Colonic mucosa (tissue), 4 donors: Measurements from ENCODE around the gene PAMR1. TPM values are rescaled to one million over a fixed set of nuclear protein-coding genes. Genes with fewer than 3 reads are reported as not detected.

Experiments
- DNase-seq: peaks from one replicate; pipeline ENCODE4 v3.0.0-alpha.2; 2020
- H3K27ac ChIP-seq: fragments of 200-600 bp; one replicate; pipeline ENCODE4 v1.8.0; 2021
- H3K27me3 ChIP-seq: fragments of 200-600 bp; one replicate; pipeline ENCODE4 v1.8.0; 2021
- H3K36me3 ChIP-seq: fragments of 200-600 bp; one replicate; pipeline ENCODE4 v1.8.0; 2021
- H3K4me1 ChIP-seq: fragments of 200-600 bp; one replicate; pipeline ENCODE4 v1.8.0; 2021; ENCODE audit warnings: mild to moderate bottlenecking
- H3K4me3 ChIP-seq: fragments of 200-600 bp; one replicate; pipeline ENCODE4 v1.8.0; 2021
- H3K9ac ChIP-seq, 2 donors: one replicate each; pipeline ENCODE4 v1.7.0; 2013; ENCODE audit warnings: control low read depth in 2 of 2, low read depth in 2 of 2, low read length in 2 of 2
- H3K9me3 ChIP-seq: fragments of 200-600 bp; one replicate; pipeline ENCODE4 v1.8.0; 2021
- CTCF ChIP-seq: fragments of 200-600 bp; IDR thresholded peaks from one replicate; pipeline ENCODE4 v1.8.0; 2022; ENCODE audit warnings: antibody characterized with exemption, mild to moderate bottlenecking
- intact Hi-C: fragments of 100-400 bp; cut with DNase I; formaldehyde crosslinking; loops from one replicate; pipeline ENCODE4 v1.14.1; 2022
- total RNA-seq, 2 donors: library from RNA; stranded (reverse); fragmentation: NEBNext Ultra II Directional in 1 of 2; extraction: Animal tissue kit (Norgen Biotek cat#: 25700) in 1 of 2; gene quantifications; one replicate each; pipeline ENCODE4 v1.2.1, GENCODE V29; 2021
- donor health status: healthy.
- donor health status: DM: no; HTN: no; CAD: no.
- donor health status: DM: no; HTN: no; CAD: no.

Gene PAMR1
- total RNA-seq, 2 donors from 2014 or later, result 1.5 to 4.7 TPM

- peaks cover 11% of the 10 kb centered on the region for H3K4me1 ChIP-seq
- no peaks in the 10 kb centered on the region for H3K27me3 ChIP-seq
- TF ChIP-seq CTCF, result no peak
- no peak for DNase-seq
- intact Hi-C loops, result loop anchor here (5.0 to 10.0 kb wide), 3 partner anchors 396 to 808 kb away; no protein-coding TSS in a partner anchor
- H3K9ac ChIP-seq, result no peak overlapping the region
- no peaks in the 10 kb centered on the region for H3K36me3 ChIP-seq
- H3K9me3 ChIP-seq, result no peaks in the 10 kb centered on the region
- H3K4me3 ChIP-seq, result no peak overlapping the region
- no peak overlapping the region for H3K27ac ChIP-seq
Measured at GRCh38 chr11:35393098-35393497, 132.3 kb downstream of the PAMR1 start.

- H3K4me3 ChIP-seq, result no peak overlapping the region
Measured at GRCh38 chr11:35391922-35392688, 133.3 kb downstream of the PAMR1 start.

GRCh38 chr11:35390737-35391682 lies 134.4 kb downstream of the PAMR1 start:
- Histone ChIP-seq H3K9me3 (no peaks in the 10 kb centered on the region), H3K36me3 (no peaks in the 10 kb centered on the region), H3K9ac (no peak overlapping the region), H3K27me3 (no peaks in the 10 kb centered on the region), H3K4me3 (no peak overlapping the region), H3K4me1 (peaks cover 11% of the 10 kb centered on the region), H3K27ac (no peak overlapping the region)
- intact Hi-C loops, result loop anchor here (5.0 to 10.0 kb wide), 3 partner anchors 394 to 806 kb away; no protein-coding TSS in a partner anchor
- peak; percentile 59 for DNase-seq
- TF ChIP-seq CTCF, result no peak

More at GRCh38 chr11:35391922-35392688, 133.3 kb downstream of the PAMR1 start:
- Histone ChIP-seq H3K4me1 (peaks cover 11% of the 10 kb centered on the region), H3K27me3 (no peaks in the 10 kb centered on the region), H3K9me3 (no peaks in the 10 kb centered on the region), H3K36me3 (no peaks in the 10 kb centered on the region), H3K27ac (no peak overlapping the region), H3K9ac (no peak overlapping the region)
- intact Hi-C loops, result loop anchor here (5.0 to 10.0 kb wide), 3 partner anchors 395 to 807 kb away; no protein-coding TSS in a partner anchor
- peak; percentile 89 for DNase-seq
- TF ChIP-seq CTCF, result peak; percentile 81

GRCh38 chr11:35389897-35390465 lies 135.4 kb downstream of the PAMR1 start:
- no peak for DNase-seq
- H3K9ac ChIP-seq, result no peak overlapping the region
- H3K36me3 ChIP-seq, result no peaks in the 10 kb centered on the region
- TF ChIP-seq CTCF, result no peak
- no peaks in the 10 kb centered on the region for H3K27me3 ChIP-seq
- intact Hi-C loops, result loop anchor here (5.0 to 10.0 kb wide), 3 partner anchors 393 to 805 kb away; no protein-coding TSS in a partner anchor
- H3K9me3 ChIP-seq, result no peaks in the 10 kb centered on the region
- peaks cover 11% of the 10 kb centered on the region for H3K4me1 ChIP-seq
- no peak overlapping the region for H3K27ac ChIP-seq
- H3K4me3 ChIP-seq, result no peak overlapping the region

GRCh38 chr11:35389112-35389511 lies 136.3 kb downstream of the PAMR1 start:
- H3K4me1 ChIP-seq, result peaks cover 11% of the 10 kb centered on the region
- H3K27ac ChIP-seq, result no peak overlapping the region
- no peaks in the 10 kb centered on the region for H3K27me3 ChIP-seq
- DNase-seq, result no peak
- no peaks in the 10 kb centered on the region for H3K9me3 ChIP-seq
- no peak for TF ChIP-seq CTCF
- no peak overlapping the region for H3K9ac ChIP-seq
- no peak overlapping the region for H3K4me3 ChIP-seq
- intact Hi-C loops, result no loop called here
- H3K36me3 ChIP-seq, result no peaks in the 10 kb centered on the region
